HG03469 (cell line): Measurements from ENCODE around the gene ZP2.
"Not testable (repeated sequence)": the region's sequence is repeated elsewhere in the genome, so short reads cannot be mapped to it uniquely, and the experiment has no call there.

ENCODE experiments used
- ATAC-seq: cut with Tn5 transposase; IDR thresholded peaks from one replicate; pipeline ENCODE4 v1.9.1; 2021; ENCODE audit warnings: mild to moderate bottlenecking, moderate library complexity, moderate number of reproducible peaks; ENCODE audit not compliant: unreplicated experiment

Gene ZP2

GRCh38 chr16:21153124-21153729, 58.1 kb downstream of the ZP2 start:
- ATAC-seq = not testable (repeated sequence)

- not testable (repeated sequence) for ATAC-seq
Observed at GRCh38 chr16:21152160-21153030, 59.0 kb downstream of the ZP2 start.

- ATAC-seq = no peak
Observed at GRCh38 chr16:21150375-21151001, 60.9 kb downstream of the ZP2 start, which contains the start of gene DNAH3. Gene DNAH3 (minus strand): TSS chr16:21150846. CDS start chr16:21150319, 527 bp downstream.
